GM12874 (cell line): ENCODE measurements around the gene ARID3B.

Experiments
- TF ChIP-seq, protein P1 (sequence below): IDR thresholded peaks from 2 replicates; pipeline ENCODE4 v1.5.1; 2011; ENCODE audit warnings: low read depth, mild to moderate bottlenecking, control low read depth, low read length, moderate library complexity; ENCODE audit not compliant: insufficient read depth

ARID3B gene

GRCh38 chr15:74642348-74642733, 101.3 kb downstream of the ARID3B start:
- TF ChIP-seq, protein P1, sequence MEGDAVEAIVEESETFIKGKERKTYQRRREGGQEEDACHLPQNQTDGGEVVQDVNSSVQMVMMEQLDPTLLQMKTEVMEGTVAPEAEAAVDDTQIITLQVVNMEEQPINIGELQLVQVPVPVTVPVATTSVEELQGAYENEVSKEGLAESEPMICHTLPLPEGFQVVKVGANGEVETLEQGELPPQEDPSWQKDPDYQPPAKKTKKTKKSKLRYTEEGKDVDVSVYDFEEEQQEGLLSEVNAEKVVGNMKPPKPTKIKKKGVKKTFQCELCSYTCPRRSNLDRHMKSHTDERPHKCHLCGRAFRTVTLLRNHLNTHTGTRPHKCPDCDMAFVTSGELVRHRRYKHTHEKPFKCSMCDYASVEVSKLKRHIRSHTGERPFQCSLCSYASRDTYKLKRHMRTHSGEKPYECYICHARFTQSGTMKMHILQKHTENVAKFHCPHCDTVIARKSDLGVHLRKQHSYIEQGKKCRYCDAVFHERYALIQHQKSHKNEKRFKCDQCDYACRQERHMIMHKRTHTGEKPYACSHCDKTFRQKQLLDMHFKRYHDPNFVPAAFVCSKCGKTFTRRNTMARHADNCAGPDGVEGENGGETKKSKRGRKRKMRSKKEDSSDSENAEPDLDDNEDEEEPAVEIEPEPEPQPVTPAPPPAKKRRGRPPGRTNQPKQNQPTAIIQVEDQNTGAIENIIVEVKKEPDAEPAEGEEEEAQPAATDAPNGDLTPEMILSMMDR = no peak

DNA sequence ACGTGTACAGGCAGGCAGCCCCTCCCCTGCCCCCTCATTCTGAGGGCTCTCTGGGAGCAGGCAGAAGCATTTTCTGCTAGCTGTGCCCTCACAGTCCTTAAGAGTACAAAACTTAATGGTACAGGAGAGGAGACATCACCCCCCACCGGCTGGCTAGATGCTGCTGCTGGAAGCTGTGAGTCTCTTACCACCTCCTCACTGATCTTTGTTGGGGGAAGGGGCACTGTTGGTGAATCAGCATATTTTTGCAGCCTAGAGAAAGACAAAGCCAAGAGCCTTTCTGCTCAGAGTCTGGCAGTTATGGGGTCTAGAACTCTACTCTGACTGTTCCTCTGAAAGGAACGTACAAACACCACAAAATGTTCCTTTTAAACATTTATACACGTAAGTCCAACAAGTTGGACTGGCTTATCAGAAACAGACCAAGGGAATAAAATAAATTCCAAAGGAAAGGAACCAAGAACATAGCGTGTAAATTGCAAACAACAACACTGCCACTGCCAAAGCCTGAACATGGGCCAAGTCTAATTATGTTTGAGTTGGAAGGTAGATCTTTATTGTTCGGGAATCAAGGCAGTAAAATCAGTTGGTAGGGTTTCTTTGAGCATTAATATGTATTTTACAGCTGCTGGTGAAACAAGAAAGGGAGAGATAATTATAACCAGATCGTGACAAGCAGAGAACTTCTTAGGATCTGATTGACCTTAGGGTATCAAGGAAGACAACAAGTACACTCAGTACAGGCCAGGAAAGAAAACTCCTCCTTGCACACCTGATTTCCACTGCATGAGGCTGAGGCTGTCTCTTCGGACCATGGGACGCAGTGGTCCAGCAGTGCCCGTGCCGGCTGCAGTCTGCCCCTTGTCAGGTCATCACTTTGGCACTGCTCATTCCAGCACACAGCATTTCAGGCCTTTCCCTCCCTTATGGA, 102.0 kb downstream of the ARID3B start:
- TF ChIP-seq, protein P1 = no peak

DNA sequence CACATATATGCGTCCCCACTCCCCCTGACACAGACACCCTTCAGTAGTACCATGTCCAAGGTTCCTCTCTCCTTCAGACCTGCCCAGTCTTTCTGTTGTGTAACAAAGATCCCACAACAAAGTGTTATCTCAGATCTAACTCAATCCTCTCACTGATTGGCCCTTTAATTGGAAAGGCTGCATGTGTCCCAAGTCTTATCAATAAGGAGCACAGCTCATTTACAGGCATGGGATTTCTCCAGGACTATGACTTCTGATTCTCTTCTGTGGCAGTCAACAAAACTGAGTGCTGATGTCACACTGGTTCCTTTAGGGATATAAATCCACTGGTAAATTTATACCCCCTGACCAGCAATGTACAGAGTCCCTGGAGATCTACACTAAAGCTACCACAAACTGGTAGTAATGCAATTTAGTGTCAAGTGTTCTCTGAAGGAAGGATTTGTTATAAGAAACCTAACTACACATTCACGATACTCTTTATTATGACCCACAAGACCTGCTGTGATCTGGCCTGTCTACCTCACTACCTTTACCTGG, 102.7 kb downstream of the ARID3B start:
- TF ChIP-seq, protein P1 = no peak

GRCh38 chr15:74646480-74646879, 105.5 kb downstream of the ARID3B start:
- TF ChIP-seq, protein P1 = no peak
